Stomach (tissue), 4 donors: ENCODE results near the gene SGK2.

Experiments
- CTCF ChIP-seq, 7 experiments: fragments of 450-650 bp in 4 of 7; fragments of 200-600 bp in 3 of 7; sonication (generic) in 3 of 7; IDR thresholded peaks; one replicate each; pipeline ENCODE4 v1.5.1; 2016 to 2019; ENCODE audit warnings: antibody characterized with exemption in 7 of 7, control low read depth in 2 of 7, mild to moderate bottlenecking in 1 of 7
- EP300 ChIP-seq: sonication (generic); formaldehyde crosslinking; IDR thresholded peaks from one replicate; pipeline ENCODE4 v1.6.1; 2017; ENCODE audit warnings: antibody characterized with exemption
- POLR2A ChIP-seq, 4 donors: fragments of 450-650 bp; IDR thresholded peaks; one replicate each; pipeline ENCODE4 v1.6.1; 2016; ENCODE audit warnings: antibody characterized with exemption in 4 of 4, control low read depth in 2 of 4, mild to moderate bottlenecking in 1 of 4, moderate library complexity in 1 of 4
- POLR2AphosphoS5 ChIP-seq, 3 donors: sonication (generic); formaldehyde crosslinking; IDR thresholded peaks; one replicate each; pipeline ENCODE4 v1.6.1; 2016; ENCODE audit warnings: antibody characterized with exemption in 3 of 3

- no peak for TF ChIP-seq POLR2A (IDR thresholded peaks at IDR 0.05)
- TF ChIP-seq CTCF (IDR thresholded peaks at IDR 0.05): no peak
- TF ChIP-seq EP300: no peak
- TF ChIP-seq POLR2AphosphoS5 (IDR thresholded peaks at IDR 0.05): no peak
Observed at GRCh38 chr20:43541214-43541613, 17.6 kb upstream of the SGK2 start.
